Limb (tissue), 2 donors: Measurements from ENCODE around the gene COL6A2.
A peak's percentile ranks its signal among the peaks of the same experiment; 100 is the strongest.
"Not testable (repeated sequence)": the region's sequence is repeated elsewhere in the genome, so short reads cannot be mapped to it uniquely, and the experiment has no call there.

Source experiments
- DNase-seq, 2 donors: peaks; one replicate each; pipeline ENCODE4 v3.0.0-alpha.2; 2016; ENCODE audit errors: extremely low spot score in 2 of 2

The COL6A2 gene

GRCh38 chr21:46093668-46094400, 4.1 kb upstream of the COL6A2 start:
- no peak for DNase-seq

GRCh38 chr21:46094401-46095082, 3.4 kb upstream of the COL6A2 start:
- DNase-seq: no peak

GRCh38 chr21:46095083-46095719, 2.7 kb upstream of the COL6A2 start:
- DNase-seq: no peak

- no peak for DNase-seq
Observed at GRCh38 chr21:46095814-46096595, 1.9 kb upstream of the COL6A2 start.

GRCh38 chr21:46096596-46097335, 1.1 kb upstream of the COL6A2 start:
- peak in 1 of 2 donors; percentile 33 for DNase-seq

GRCh38 chr21:46098303-46099141, 610 bp downstream of the COL6A2 start:
- peak in 1 of 2 donors; percentile 73 for DNase-seq

- peak; percentile 17 to 58 for DNase-seq
Observed at GRCh38 chr21:46099476-46099875, 1.6 kb downstream of the COL6A2 start.

- no peak for DNase-seq
Observed at GRCh38 chr21:46100020-46100419, 2.1 kb downstream of the COL6A2 start.

- DNase-seq: no peak
Observed at GRCh38 chr21:46100426-46100825, 2.5 kb downstream of the COL6A2 start.

- no peak for DNase-seq
Observed at GRCh38 chr21:46100906-46101305, 3.0 kb downstream of the COL6A2 start.

- DNase-seq: no peak
Observed at GRCh38 chr21:46104104-46104503, 6.2 kb downstream of the COL6A2 start.

- DNase-seq: not testable (repeated sequence)
Observed at GRCh38 chr21:46107376-46107775, 9.5 kb downstream of the COL6A2 start.

GRCh38 chr21:46108827-46109312, 11.0 kb downstream of the COL6A2 start:
- DNase-seq: no peak

- no peak for DNase-seq
Observed at GRCh38 chr21:46109313-46110221, 11.7 kb downstream of the COL6A2 start.

- peak in 1 of 2 donors; percentile 32 for DNase-seq
Observed at GRCh38 chr21:46110499-46111192, 12.7 kb downstream of the COL6A2 start.

- DNase-seq: no peak
Observed at GRCh38 chr21:46111193-46111571, 13.3 kb downstream of the COL6A2 start.

- no peak for DNase-seq
Observed at GRCh38 chr21:46111857-46112724, 14.2 kb downstream of the COL6A2 start.
